HepG2 (cell line): ENCODE results near the gene ACSF3. TPM values are rescaled to one million over a fixed set of nuclear protein-coding genes. Genes with fewer than 3 reads are reported as not detected.
A peak's percentile ranks its signal among the peaks of the same experiment; 100 is the strongest.

Experiments used
- ARID2 ChIP-seq: sonication (generic); formaldehyde crosslinking; IDR thresholded peaks from 2 replicates; pipeline ENCODE4 v1.8.1; 2022; ENCODE audit warnings: mild to moderate bottlenecking, missing genetic modification reagents, borderline replicate concordance
- ELF1 ChIP-seq: sonication (generic); formaldehyde crosslinking; IDR thresholded peaks from 2 replicates; pipeline ENCODE4 v1.4.0; 2020; ENCODE audit warnings: missing genetic modification reagents
- GTF3A ChIP-seq: sonication (generic); formaldehyde crosslinking; conservative IDR thresholded peaks from 2 replicates; pipeline ENCODE4 v1.4.0; 2020; ENCODE audit warnings: mild to moderate bottlenecking, missing genetic modification reagents
- HMG20B ChIP-seq: conservative IDR thresholded peaks from 2 replicates; pipeline ENCODE4 v1.6.1; 2016; ENCODE audit warnings: missing genetic modification reagents, missing compliant biosample characterization
- HMGXB3 ChIP-seq: sonication (generic); formaldehyde crosslinking; IDR thresholded peaks from 2 replicates; pipeline ENCODE4 v1.4.0; 2020; ENCODE audit warnings: missing genetic modification reagents, borderline replicate concordance
- HNF1B ChIP-seq: sonication (generic); formaldehyde crosslinking; IDR thresholded peaks from 2 replicates; pipeline ENCODE4 v1.5.1; 2020; ENCODE audit warnings: mild to moderate bottlenecking, moderate library complexity, missing genetic modification reagents
- NFATC3 ChIP-seq: sonication (generic); formaldehyde crosslinking; IDR thresholded peaks from 2 replicates; pipeline ENCODE4 v1.5.1; 2020; ENCODE audit warnings: mild to moderate bottlenecking, missing genetic modification reagents
- SALL2 ChIP-seq: sonication (generic); formaldehyde crosslinking; IDR thresholded peaks from 2 replicates; pipeline ENCODE4 v1.8.1; 2023; ENCODE audit warnings: mild to moderate bottlenecking, missing genetic modification reagents, inconsistent platforms
- TGIF2 ChIP-seq: IDR thresholded peaks from 2 replicates; pipeline ENCODE4 v1.6.1; 2016; ENCODE audit warnings: control low read depth, missing compliant biosample characterization
- TP53 ChIP-seq: sonication (generic); formaldehyde crosslinking; conservative IDR thresholded peaks from 2 replicates; pipeline ENCODE4 v1.4.0; 2020; ENCODE audit warnings: missing genetic modification reagents
- ZFP37 ChIP-seq: sonication (generic); formaldehyde crosslinking; IDR thresholded peaks from 2 replicates; pipeline ENCODE4 v1.4.0; 2020; ENCODE audit warnings: missing genetic modification reagents, borderline replicate concordance
- ZNF230 ChIP-seq: sonication (generic); formaldehyde crosslinking; IDR thresholded peaks from 2 replicates; pipeline ENCODE4 v1.4.0; 2020; ENCODE audit warnings: mild to moderate bottlenecking, missing genetic modification reagents
- ZNF232 ChIP-seq: sonication (generic); formaldehyde crosslinking; IDR thresholded peaks from 2 replicates; pipeline ENCODE4 v1.4.0; 2020; ENCODE audit warnings: missing genetic modification reagents, borderline replicate concordance
- ZNF343 ChIP-seq: sonication (generic); formaldehyde crosslinking; IDR thresholded peaks from 2 replicates; pipeline ENCODE4 v1.4.0; 2020; ENCODE audit warnings: mild to moderate bottlenecking, missing genetic modification reagents
- polyA plus RNA-seq, 8 experiments: library from polyadenylated mRNA; depleted of rRNA in 3 of 8; stranded (reverse) in 7 of 8; unstranded in 1 of 8; fragments of >200 nt; fragmentation: Illumina TruSeq in 4 of 8; extraction: Trizol in 4 of 8; gene quantifications; 2 replicates each; pipeline versions ENCODE4 v1.2.1 to v1.2.3, GENCODE V29; 2011 to 2016; ENCODE audit warnings: low read depth in 4 of 8, missing spikeins in 1 of 8, mixed read lengths in 1 of 8; ENCODE audit not compliant: insufficient read depth in 1 of 8
- total RNA-seq, 5 experiments: library from RNA; depleted of rRNA; stranded (reverse); fragments of >200 nt; fragmentation: Illumina TruSeq; extraction: Trizol; gene quantifications; 2 replicates each; pipeline ENCODE4 v1.2.3, GENCODE V29; 2016; ENCODE audit warnings: low read depth in 1 of 5
- TF ChIP-seq, protein P1 (sequence below): sonication (generic); formaldehyde crosslinking; IDR thresholded peaks from 2 replicates; pipeline ENCODE4 v1.5.1; 2020; ENCODE audit warnings: mild to moderate bottlenecking, missing genetic modification reagents
- TF ChIP-seq, protein P2 (sequence below): sonication (generic); formaldehyde crosslinking; IDR thresholded peaks from 2 replicates; pipeline ENCODE4 v1.8.1; 2023; ENCODE audit warnings: mild to moderate bottlenecking, moderate library complexity, missing genetic modification reagents

Gene ACSF3
- total and polyA plus RNA-seq, 2 of the 13 experiments (the other 11 are each of a cell fraction or from before 2014, with no cell fraction given): 14.9 to 30.6 TPM

DNA sequence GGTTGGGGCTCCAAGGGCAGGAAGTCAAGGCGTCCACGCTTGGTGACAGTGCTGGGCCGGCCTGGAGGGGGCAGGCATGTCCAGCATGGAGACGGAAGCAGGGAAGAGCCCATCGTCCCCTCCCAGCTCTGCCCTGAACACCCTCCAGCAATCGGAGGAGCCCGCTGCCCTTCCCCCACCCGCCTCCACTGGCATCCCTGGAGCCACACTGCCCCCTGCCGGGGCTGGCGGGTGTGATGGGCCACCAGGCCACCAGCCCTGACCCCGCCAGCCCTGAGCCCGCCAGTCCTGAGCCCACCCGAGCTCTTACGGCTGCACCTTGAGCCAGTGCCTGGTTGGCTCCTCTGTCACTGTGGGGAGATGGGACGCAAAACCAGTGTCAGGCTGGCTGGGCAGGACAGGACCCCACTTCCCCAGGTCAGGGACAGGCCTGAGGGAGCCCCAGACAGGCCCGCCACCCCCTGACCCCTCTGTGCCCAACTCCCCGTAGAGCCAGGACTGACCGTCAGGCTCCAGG lies 73.8 kb downstream of the ACSF3 start (continued):
- TF ChIP-seq HMGXB3 (CRISPR knock-in tag): peak; percentile 69; the same call in 1 of the 2 replicates
- TF ChIP-seq TGIF2 (CRISPR knock-in tag): no peak
- no peak for TF ChIP-seq NFATC3
- peak; percentile 82 for TF ChIP-seq ZNF343 (CRISPR knock-in tag)
- TF ChIP-seq TP53 (CRISPR knock-in tag): no peak
- TF ChIP-seq, protein P1, sequence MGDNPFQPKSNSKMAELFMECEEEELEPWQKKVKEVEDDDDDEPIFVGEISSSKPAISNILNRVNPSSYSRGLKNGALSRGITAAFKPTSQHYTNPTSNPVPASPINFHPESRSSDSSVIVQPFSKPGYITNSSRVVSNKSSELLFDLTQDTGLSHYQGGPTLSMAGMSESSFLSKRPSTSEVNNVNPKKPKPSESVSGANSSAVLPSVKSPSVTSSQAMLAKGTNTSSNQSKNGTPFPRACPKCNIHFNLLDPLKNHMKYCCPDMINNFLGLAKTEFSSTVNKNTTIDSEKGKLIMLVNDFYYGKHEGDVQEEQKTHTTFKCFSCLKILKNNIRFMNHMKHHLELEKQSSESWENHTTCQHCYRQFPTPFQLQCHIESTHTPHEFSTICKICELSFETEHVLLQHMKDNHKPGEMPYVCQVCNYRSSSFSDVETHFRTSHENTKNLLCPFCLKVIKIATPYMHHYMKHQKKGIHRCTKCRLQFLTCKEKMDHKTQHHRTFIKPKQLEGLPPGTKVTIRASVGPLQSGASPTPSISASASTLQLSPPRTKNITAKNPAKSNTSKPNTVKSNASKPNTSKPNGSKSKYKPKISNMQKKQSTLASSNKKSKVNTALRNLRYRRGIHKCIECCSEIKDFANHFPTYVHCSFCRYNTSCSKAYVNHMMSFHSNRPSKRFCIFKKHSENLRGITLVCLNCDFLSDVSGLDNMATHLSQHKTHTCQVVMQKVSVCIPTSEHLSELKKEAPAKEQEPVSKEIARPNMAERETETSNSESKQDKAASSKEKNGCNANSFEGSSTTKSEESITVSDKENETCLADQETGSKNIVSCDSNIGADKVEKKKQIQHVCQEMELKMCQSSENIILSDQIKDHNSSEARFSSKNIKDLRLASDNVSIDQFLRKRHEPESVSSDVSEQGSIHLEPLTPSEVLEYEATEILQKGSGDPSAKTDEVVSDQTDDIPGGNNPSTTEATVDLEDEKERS (CRISPR knock-in tag): 0 out of 2 replicates have a peak, but pooled peaks have one; percentile 67
- TF ChIP-seq ARID2 (CRISPR knock-in tag): peak; percentile 78; the same call in 1 of the 2 replicates
- 0 out of 2 replicates have a peak, but pooled peaks have one; percentile 66 for TF ChIP-seq SALL2 (CRISPR knock-in tag)
- no peak for TF ChIP-seq ZNF232 (CRISPR knock-in tag)
- TF ChIP-seq ZFP37 (CRISPR knock-in tag): no peak
- peak; percentile 82; the same call in 1 of the 2 replicates for TF ChIP-seq HMG20B (CRISPR knock-in tag)
- peak; percentile 83 for TF ChIP-seq ELF1 (CRISPR knock-in tag)
- peak; percentile 91 for TF ChIP-seq HNF1B (CRISPR knock-in tag)
- TF ChIP-seq ZNF230: peak; percentile 66; the same call in 1 of the 2 replicates
- TF ChIP-seq, protein P2, sequence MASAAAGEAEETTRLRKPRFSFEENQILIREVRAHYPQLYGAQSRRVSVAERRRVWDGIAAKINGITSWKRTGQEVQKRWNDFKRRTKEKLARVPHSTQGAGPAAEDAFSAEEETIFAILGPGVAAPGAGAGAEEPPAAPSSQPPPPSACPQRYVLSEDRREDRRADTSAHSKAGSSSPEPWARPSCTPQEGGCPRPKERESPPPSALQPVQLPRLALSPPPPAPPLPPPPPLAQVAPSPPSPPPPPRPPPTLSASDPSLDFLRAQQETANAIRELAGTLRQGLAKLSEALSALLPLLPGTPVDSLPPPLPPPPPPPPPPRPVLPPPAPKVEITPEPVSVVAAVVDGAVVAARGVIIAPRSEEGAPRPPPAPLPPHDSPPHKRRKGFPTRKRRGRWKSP (CRISPR knock-in tag): no peak
- TF ChIP-seq GTF3A (CRISPR knock-in tag): 0 out of 2 replicates have a peak, but pooled peaks have one; percentile 50
